Lower lobe of right lung (tissue), 2 donors: ENCODE data around the gene TDP2. TPM values are rescaled to one million over a fixed set of nuclear protein-coding genes. Genes with fewer than 3 reads are reported as not detected.
A peak's percentile ranks its signal among the peaks of the same experiment; 100 is the strongest.

Experiments
- ATAC-seq, 2 donors: fragments of 200-7000 bp; cut with Tn5 transposase; one replicate each; pipeline ENCODE4 v1.9.1; 2020 to 2022; ENCODE audit warnings: mild to moderate bottlenecking in 2 of 2, moderate library complexity in 2 of 2
- DNase-seq: peaks from one replicate; pipeline ENCODE4 v3.0.0-alpha.2; 2020
- H3K27ac ChIP-seq: fragments of 200-600 bp; one replicate; pipeline ENCODE4 v1.8.0; 2022
- H3K27me3 ChIP-seq: fragments of 200-600 bp; one replicate; pipeline ENCODE4 v1.8.0; 2022; ENCODE audit warnings: low read depth
- H3K36me3 ChIP-seq: fragments of 200-600 bp; one replicate; pipeline ENCODE4 v1.8.0; 2022; ENCODE audit warnings: mild to moderate bottlenecking
- H3K4me1 ChIP-seq: fragments of 200-600 bp; one replicate; pipeline ENCODE4 v1.8.0; 2022
- H3K4me3 ChIP-seq: fragments of 200-600 bp; one replicate; pipeline ENCODE4 v1.8.0; 2022; ENCODE audit warnings: mild to moderate bottlenecking
- H3K9me3 ChIP-seq: fragments of 200-600 bp; one replicate; pipeline ENCODE4 v1.8.0; 2022
- intact Hi-C: fragments of 100-400 bp; cut with DNase I; formaldehyde crosslinking; loops from one replicate; pipeline ENCODE4 v1.11.0; 2022
- total RNA-seq: library from RNA; stranded (reverse); fragmentation: NEBNext Ultra II Directional; extraction: Animal tissue kit (Norgen Biotek cat#: 25700); gene quantifications from one replicate; pipeline ENCODE4 v1.2.1, GENCODE V29; 2021
- TF ChIP-seq, protein P1 (sequence below): fragments of 200-600 bp; IDR thresholded peaks from one replicate; pipeline ENCODE4 v1.8.0; 2022; ENCODE audit warnings: antibody characterized with exemption, mild to moderate bottlenecking
- donor health status: DM: no; HTN: yes; CAD: no; lungs with severe emphysema.

TDP2 gene
- total RNA-seq, 1 donor from 2014 or later, result 43.6 TPM

DNA sequence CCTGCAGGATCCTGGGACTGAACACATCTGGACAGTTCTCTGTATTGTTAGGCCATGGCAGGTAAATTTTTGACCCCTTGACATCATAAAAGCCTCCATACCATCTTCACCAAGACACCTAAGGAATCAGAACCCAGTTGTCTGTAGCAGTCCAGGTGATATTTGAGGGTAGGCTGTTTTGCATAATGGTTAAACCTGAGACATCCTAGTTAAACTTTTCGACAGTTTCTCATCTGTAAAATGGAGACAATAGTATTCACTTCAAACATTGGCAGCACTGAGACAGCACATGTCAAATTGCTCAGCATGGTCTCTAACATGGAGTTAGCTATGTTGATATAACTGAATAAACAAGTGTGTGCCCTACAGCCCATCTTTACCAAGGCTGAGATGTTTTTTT, 27.5 kb upstream of the TDP2 start:
- Histone ChIP-seq H3K27ac (no peak overlapping the region), H3K4me1 (no peaks in the 10 kb centered on the region), H3K36me3 (no peaks in the 10 kb centered on the region), H3K9me3 (no peaks in the 10 kb centered on the region), H3K27me3 (no peaks in the 10 kb centered on the region), H3K4me3 (no peak overlapping the region)
- TF ChIP-seq, protein P1, sequence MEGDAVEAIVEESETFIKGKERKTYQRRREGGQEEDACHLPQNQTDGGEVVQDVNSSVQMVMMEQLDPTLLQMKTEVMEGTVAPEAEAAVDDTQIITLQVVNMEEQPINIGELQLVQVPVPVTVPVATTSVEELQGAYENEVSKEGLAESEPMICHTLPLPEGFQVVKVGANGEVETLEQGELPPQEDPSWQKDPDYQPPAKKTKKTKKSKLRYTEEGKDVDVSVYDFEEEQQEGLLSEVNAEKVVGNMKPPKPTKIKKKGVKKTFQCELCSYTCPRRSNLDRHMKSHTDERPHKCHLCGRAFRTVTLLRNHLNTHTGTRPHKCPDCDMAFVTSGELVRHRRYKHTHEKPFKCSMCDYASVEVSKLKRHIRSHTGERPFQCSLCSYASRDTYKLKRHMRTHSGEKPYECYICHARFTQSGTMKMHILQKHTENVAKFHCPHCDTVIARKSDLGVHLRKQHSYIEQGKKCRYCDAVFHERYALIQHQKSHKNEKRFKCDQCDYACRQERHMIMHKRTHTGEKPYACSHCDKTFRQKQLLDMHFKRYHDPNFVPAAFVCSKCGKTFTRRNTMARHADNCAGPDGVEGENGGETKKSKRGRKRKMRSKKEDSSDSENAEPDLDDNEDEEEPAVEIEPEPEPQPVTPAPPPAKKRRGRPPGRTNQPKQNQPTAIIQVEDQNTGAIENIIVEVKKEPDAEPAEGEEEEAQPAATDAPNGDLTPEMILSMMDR, result no peak
- no peak for DNase-seq
- intact Hi-C loops, result no loop called here
- ATAC-seq, result no peak

DNA sequence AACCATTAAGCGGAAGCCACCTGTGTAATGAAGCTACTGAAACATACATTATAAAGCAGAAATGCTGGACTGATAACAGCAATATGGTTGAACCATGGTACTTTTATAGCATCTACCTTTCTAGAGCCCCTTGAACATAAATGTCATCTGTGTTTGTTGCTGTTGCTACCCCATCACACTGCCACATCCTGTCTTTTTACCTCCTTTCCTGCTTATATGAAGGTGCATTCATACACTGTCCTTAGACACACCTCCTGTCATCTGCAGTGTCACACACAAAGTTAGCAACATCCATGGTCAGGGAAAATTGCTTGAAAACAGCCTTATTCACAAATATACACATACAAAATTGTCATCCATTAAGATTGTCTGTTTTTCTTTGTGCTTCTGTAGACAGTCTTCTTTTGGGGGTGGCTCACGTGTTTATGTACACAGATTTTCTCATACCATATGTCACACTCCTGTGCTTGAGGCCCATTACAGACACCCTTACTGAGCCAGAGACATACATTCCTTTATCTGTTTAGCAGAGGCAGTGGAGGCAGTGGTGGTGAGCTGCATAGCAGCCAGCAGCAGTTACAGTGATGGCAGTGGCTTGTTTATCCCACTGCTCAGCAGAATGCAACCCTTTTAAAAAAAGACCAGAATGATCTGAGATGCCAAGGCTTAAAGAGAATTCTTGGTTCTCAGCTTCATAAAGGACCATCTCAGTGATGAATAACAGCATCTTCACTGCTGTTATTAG, 26.3 kb upstream of the TDP2 start:
- TF ChIP-seq, protein P1, result no peak
- ATAC-seq, result no peak
- Histone ChIP-seq H3K4me1 (no peaks in the 10 kb centered on the region), H3K9me3 (no peaks in the 10 kb centered on the region), H3K36me3 (peaks cover 6% of the 10 kb centered on the region), H3K4me3 (no peak overlapping the region), H3K27me3 (no peaks in the 10 kb centered on the region), H3K27ac (no peak overlapping the region)
- no peak for DNase-seq
- intact Hi-C loops, result no loop called here

DNA sequence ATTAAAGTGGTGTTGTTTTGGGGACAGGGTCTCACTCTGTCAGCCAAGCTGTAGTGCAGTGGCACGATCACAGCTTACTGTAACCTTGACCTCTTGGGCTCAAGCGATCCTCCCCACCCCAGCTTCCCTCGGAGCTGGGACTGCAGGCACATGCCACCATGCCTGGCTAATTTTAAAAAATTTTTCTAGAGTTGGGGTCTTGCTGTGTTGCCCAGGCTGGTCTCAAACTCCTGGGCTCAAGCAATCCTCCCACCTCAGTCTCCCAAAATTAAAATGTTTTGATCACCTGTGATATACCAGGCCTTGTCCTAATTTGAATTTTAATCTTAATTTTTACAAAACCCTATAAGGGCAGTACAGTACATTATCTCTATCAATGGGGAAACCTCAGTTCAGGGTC, 25.7 kb upstream of the TDP2 start:
- no peaks in the 10 kb centered on the region for H3K27me3 ChIP-seq
- DNase-seq, result no peak
- no peak overlapping the region for H3K4me3 ChIP-seq
- no peaks in the 10 kb centered on the region for H3K4me1 ChIP-seq
- peaks cover 6% of the 10 kb centered on the region for H3K36me3 ChIP-seq
- H3K27ac ChIP-seq, result no peak overlapping the region
- intact Hi-C loops, result no loop called here
- TF ChIP-seq, protein P1, result no peak
- H3K9me3 ChIP-seq, result no peaks in the 10 kb centered on the region
- no peak for ATAC-seq

GRCh38 chr6:24692003-24692402, 25.3 kb upstream of the TDP2 start:
- Histone ChIP-seq H3K9me3 (no peaks in the 10 kb centered on the region), H3K27me3 (no peaks in the 10 kb centered on the region), H3K4me3 (no peak overlapping the region), H3K4me1 (no peaks in the 10 kb centered on the region), H3K27ac (no peak overlapping the region), H3K36me3 (peaks cover 6% of the 10 kb centered on the region)
- TF ChIP-seq, protein P1, result no peak
- DNase-seq (no peak), ATAC-seq (peak in 1 of 2 donors; percentile 31)
- intact Hi-C loops, result no loop called here

- DNase-seq, result no peak
- peaks cover 6% of the 10 kb centered on the region for H3K36me3 ChIP-seq
- no peak for ATAC-seq
- H3K27me3 ChIP-seq, result no peaks in the 10 kb centered on the region
- no peak overlapping the region for H3K4me3 ChIP-seq
- TF ChIP-seq, protein P1, result no peak
- no peaks in the 10 kb centered on the region for H3K9me3 ChIP-seq
- intact Hi-C loops, result no loop called here
- no peak overlapping the region for H3K27ac ChIP-seq
- no peaks in the 10 kb centered on the region for H3K4me1 ChIP-seq
Observed at GRCh38 chr6:24691550-24691949, 24.9 kb upstream of the TDP2 start.
